HEK293T (cell line): ENCODE results near the gene XRCC6.

Experiments
- ARNT ChIP-seq: fragments of 450-650 bp; IDR thresholded peaks from 2 replicates; pipeline ENCODE4 v1.6.1; 2017; ENCODE audit warnings: mild to moderate bottlenecking
- FOXM1 ChIP-seq: fragments of 450-650 bp; IDR thresholded peaks from 2 replicates; pipeline ENCODE4 v1.6.1; 2017; ENCODE audit warnings: mild to moderate bottlenecking, borderline replicate concordance
- HDGF ChIP-seq: fragments of 450-650 bp; IDR thresholded peaks from 2 replicates; pipeline ENCODE4 v1.6.1; 2017; ENCODE audit warnings: antibody characterized with exemption, borderline replicate concordance
- SP1 ChIP-seq: fragments of 450-650 bp; IDR thresholded peaks from 2 replicates; pipeline ENCODE4 v1.6.1; 2017
- SUZ12 ChIP-seq: fragments of 450-650 bp; IDR thresholded peaks from 2 replicates; pipeline ENCODE4 v1.6.1; 2016; ENCODE audit warnings: mild to moderate bottlenecking
- TARDBP ChIP-seq: fragments of 450-650 bp; IDR thresholded peaks from 2 replicates; pipeline ENCODE4 v1.6.1; 2016

DNA sequence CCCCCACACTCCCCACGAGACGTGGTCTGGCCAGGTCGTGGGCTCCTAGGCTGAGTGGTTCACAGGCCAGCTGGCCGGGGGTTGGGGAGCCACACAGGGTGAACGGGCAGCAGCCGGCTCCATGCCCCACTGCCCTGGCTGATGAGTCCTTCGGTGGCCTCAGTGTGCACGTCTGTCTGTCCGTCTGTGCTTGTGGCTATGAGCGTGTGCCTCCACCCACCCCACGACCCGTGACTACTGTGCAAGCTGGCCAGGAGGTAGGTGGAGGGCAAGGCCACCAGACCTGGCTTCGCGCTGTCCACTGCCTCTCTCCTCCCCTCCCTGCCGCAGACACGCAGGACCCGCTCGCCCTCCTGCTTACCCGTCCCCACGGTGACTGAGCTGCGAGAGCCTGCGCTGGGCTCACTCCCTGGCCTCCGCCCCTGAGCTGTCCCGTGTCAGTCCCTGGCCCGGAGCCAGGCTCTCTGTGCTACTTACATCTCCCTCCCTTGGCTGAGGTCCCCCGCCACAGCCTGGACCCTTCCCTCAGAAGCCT lies 46.2 kb upstream of the XRCC6 start:
- TF ChIP-seq SP1, result no peak
- no peak for TF ChIP-seq SUZ12
- TF ChIP-seq TARDBP, result no peak
- TF ChIP-seq HDGF, result no peak
- TF ChIP-seq FOXM1, result no peak
- TF ChIP-seq ARNT, result no peak
